ENCODE measurements around the gene BOLA1. TPM values are rescaled to one million over a fixed set of nuclear protein-coding genes. Genes with fewer than 3 reads are reported as not detected.

Gene BOLA1
- total and polyA plus RNA-seq, 2 of the 13 experiments (the other 11 are each of a cell fraction or from before 2014, with no cell fraction given), result 3.2 to 4.2 TPM

DNA sequence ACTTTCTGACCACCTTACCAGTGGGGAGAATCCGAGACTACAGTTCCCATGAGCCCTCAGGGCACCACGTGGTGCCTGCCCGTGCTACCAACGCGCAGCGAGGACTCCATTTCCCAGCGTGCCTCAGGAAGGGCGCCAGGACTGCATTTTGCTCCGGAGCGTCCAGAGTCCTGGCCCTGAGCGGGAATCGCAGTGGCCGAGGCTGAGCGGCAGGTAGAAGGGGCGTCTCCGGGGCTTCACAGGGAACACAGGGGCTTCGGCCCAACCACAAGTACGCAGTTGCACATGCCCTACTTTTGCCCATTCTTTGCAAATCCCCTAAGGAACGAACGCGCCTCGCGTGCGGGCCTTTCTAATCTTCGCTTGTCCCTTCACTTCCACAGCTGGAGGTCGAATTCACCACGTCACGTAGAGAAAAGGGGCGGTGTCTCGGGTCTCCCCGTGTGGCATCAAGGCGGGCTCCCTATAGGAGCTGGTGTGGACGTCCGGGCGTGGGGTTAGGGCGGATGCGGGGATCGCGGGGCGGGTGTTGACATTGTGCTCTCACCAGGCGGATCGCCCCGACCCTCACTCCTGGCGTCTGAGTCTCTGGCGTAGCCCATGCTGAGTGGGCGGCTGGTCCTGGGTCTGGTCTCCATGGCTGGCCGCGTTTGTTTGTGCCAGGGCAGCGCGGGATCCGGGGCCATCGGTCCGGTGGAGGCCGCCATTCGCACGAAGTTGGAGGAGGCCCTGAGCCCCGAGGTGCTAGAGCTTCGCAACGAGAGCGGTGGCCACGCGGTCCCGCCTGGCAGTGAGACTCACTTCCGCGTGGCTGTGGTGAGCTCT, at the start of gene BOLA1 (continued):
- TF ChIP-seq DZIP1 (CRISPR knock-in tag; IDR thresholded peaks at IDR 0.05) (no peak), KDM3A (CRISPR knock-in tag; IDR thresholded peaks at IDR 0.05; ENCODE audit: low read depth) (no peak), HMGXB3 (CRISPR knock-in tag; IDR thresholded peaks at IDR 0.05; ENCODE audit: borderline replicate concordance) (0 out of 2 replicates have a peak, but pooled peaks have one; percentile 39), NCOA2 (CRISPR knock-in tag; IDR thresholded peaks at IDR 0.05) (peak; percentile 29; the same call in 1 of the 2 replicates)

Measured in HepG2 (cell line).